ENCODE measurements around the gene BMPR1B. TPM values are rescaled to one million over a fixed set of nuclear protein-coding genes. Genes with fewer than 3 reads are reported as not detected.

BMPR1B gene
- total and polyA plus RNA-seq, 4 donors: 0.27 to 0.70 (median 0.48) TPM

GRCh38 chr4:94782707-94783106 lies 25.0 kb downstream of the BMPR1B start:
- TF ChIP-seq MAX (IDR thresholded peaks at IDR 0.05): no peak
- no peak for TF ChIP-seq HNF4A (conservative IDR thresholded peaks at IDR 0.05)
- TF ChIP-seq NR2F2 (IDR thresholded peaks at IDR 0.05): no peak
- no peak for TF ChIP-seq GABPA (IDR thresholded peaks at IDR 0.05 in 1 of 2, conservative IDR thresholded peaks at IDR 0.05 in 1 of 2)
- TF ChIP-seq FOXA2 (IDR thresholded peaks at IDR 0.05): no peak
- no peak for TF ChIP-seq REST (IDR thresholded peaks at IDR 0.05)
- no peak for TF ChIP-seq JUND (IDR thresholded peaks at IDR 0.05)
- no peak for TF ChIP-seq TAF1 (conservative IDR thresholded peaks at IDR 0.05)
- no peak for TF ChIP-seq YY1 (IDR thresholded peaks at IDR 0.05)
- no peak for TF ChIP-seq RXRA (IDR thresholded peaks at IDR 0.05)
- TF ChIP-seq EGR1 (IDR thresholded peaks at IDR 0.05; ENCODE audit: low read depth in 2 of 2): no peak
- TF ChIP-seq SP1 (IDR thresholded peaks at IDR 0.05): no peak
- H3K9ac ChIP-seq (ENCODE audit: low read depth in 1 of 2, low read length in 2 of 2): no peak overlapping the region
- H3K27me3 ChIP-seq (ENCODE audit: control insufficient read depth in 4 of 4, insufficient read depth in 4 of 4, low read length in 3 of 4): no peaks in the 10 kb centered on the region
- no peak overlapping the region for H3K4me3 ChIP-seq (ENCODE audit: low read depth in 1 of 3, low read length in 3 of 3)
- WGBS: 0% methylated on average over 1 of the region's 1 CpG
- no peaks in the 10 kb centered on the region for H3K36me3 ChIP-seq (ENCODE audit: control insufficient read depth in 4 of 4, insufficient read depth in 3 of 4, low read depth in 1 of 4, low read length in 3 of 4)
- no peaks in the 10 kb centered on the region for H3K4me1 ChIP-seq (ENCODE audit: control insufficient read depth in 4 of 4, insufficient read depth in 4 of 4, low read length in 3 of 4)
- no peak for DNase-seq (ENCODE audit: low spot score)
- peaks cover 0 to 9% (median 2%) of the 10 kb centered on the region in 4 donors for H3K9me3 ChIP-seq (ENCODE audit: control insufficient read depth in 4 of 4, low read length in 3 of 4)
- no peak overlapping the region for H3K27ac ChIP-seq (ENCODE audit: low read depth in 1 of 2, low read length in 2 of 2)

- no peak for DNase-seq (ENCODE audit: low spot score)
- no peak overlapping the region for H3K9ac ChIP-seq (ENCODE audit: low read depth in 1 of 2, low read length in 2 of 2)
- no peaks in the 10 kb centered on the region for H3K36me3 ChIP-seq (ENCODE audit: control insufficient read depth in 4 of 4, insufficient read depth in 3 of 4, low read depth in 1 of 4, low read length in 3 of 4)
- no peaks in the 10 kb centered on the region for H3K27me3 ChIP-seq (ENCODE audit: control insufficient read depth in 4 of 4, insufficient read depth in 4 of 4, low read length in 3 of 4)
- H3K9me3 ChIP-seq (ENCODE audit: control insufficient read depth in 4 of 4, low read length in 3 of 4): no peaks in the 10 kb centered on the region
- H3K27ac ChIP-seq (ENCODE audit: low read depth in 1 of 2, low read length in 2 of 2): no peak overlapping the region
- WGBS: 69% methylated on average over 4 of the region's 4 CpGs
- TF ChIP-seq ATF3 (IDR thresholded peaks at IDR 0.05) (no peak), FOXA1 (IDR thresholded peaks at IDR 0.05) (no peak), GABPA (IDR thresholded peaks at IDR 0.05 in 1 of 2, conservative IDR thresholded peaks at IDR 0.05 in 1 of 2) (no peak), YY1 (IDR thresholded peaks at IDR 0.05) (no peak), HNF4A (conservative IDR thresholded peaks at IDR 0.05) (no peak), RXRA (IDR thresholded peaks at IDR 0.05) (no peak), FOXA2 (IDR thresholded peaks at IDR 0.05) (no peak), EGR1 (IDR thresholded peaks at IDR 0.05; ENCODE audit: low read depth in 2 of 2) (no peak), TAF1 (conservative IDR thresholded peaks at IDR 0.05) (no peak), CTCF (IDR thresholded peaks at IDR 0.05; ENCODE audit: low read depth, low read length, missing input control) (no peak), RAD21 (IDR thresholded peaks at IDR 0.05) (no peak), REST (IDR thresholded peaks at IDR 0.05) (no peak), MAX (IDR thresholded peaks at IDR 0.05) (no peak), ZBTB33 (IDR thresholded peaks at IDR 0.05) (no peak), SP1 (IDR thresholded peaks at IDR 0.05) (no peak)
- no peak overlapping the region for H3K4me3 ChIP-seq (ENCODE audit: low read depth in 1 of 3, low read length in 3 of 3)
- H3K4me1 ChIP-seq (ENCODE audit: control insufficient read depth in 4 of 4, insufficient read depth in 4 of 4, low read length in 3 of 4): no peaks in the 10 kb centered on the region
Observed at GRCh38 chr4:94791701-94792100, 33.9 kb downstream of the BMPR1B start.

All from liver (tissue), 9 donors.